GM12891 (cell line): ENCODE results near the gene ELMO1.

Experiments
- POLR2A ChIP-seq: IDR thresholded peaks from 2 replicates; pipeline ENCODE4 v1.6.1; 2011; ENCODE audit warnings: low read depth, low read length, control low read depth
- POLR2AphosphoS5 ChIP-seq: IDR thresholded peaks from 2 replicates; pipeline ENCODE4 v1.6.1; 2011; ENCODE audit warnings: low read depth, low read length, control low read depth
- TAF1 ChIP-seq: IDR thresholded peaks from 2 replicates; pipeline ENCODE4 v1.6.1; 2011; ENCODE audit warnings: low read depth, low read length, control low read depth

DNA sequence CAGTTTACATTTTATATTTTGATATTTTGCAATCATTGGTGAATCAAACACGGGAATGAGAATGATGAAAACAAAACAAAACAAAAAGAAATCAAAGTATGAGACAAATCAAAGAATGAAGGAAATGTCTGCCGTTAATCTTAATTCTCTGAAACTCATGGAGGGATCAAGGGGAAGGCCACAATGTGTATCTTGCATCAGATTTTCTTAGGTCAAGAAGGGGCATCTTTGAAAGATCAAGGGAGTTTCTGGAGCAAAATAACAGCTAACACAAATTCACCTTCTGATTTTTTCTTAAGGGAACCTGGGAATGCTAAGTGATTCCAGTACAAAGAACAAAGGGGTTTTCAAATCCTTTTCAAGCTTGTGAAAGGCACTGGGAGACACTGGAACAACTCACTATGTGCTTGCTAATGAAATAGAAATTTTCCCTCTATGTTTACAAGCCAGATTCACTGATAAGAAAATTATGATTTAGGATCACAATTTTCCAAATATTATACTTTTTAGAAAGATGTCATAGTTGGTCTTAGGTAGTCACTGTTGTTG lies 402.1 kb downstream of the ELMO1 start:
- TF ChIP-seq POLR2A (no peak), POLR2AphosphoS5 (no peak), TAF1 (no peak)
